Ishikawa (cell line): ENCODE measurements around the gene CTSD.

ENCODE experiments used
- CEBPB ChIP-seq: IDR thresholded peaks from 2 replicates; pipeline ENCODE4 v1.6.1; 2012
- EGR1 ChIP-seq: IDR thresholded peaks from 2 replicates; pipeline ENCODE4 v1.6.1; 2012
- EP300 ChIP-seq: IDR thresholded peaks from 2 replicates; pipeline ENCODE4 v1.6.1; 2012; ENCODE audit warnings: borderline replicate concordance
- FOXM1 ChIP-seq: IDR thresholded peaks from 2 replicates; pipeline ENCODE4 v1.6.1; 2012; ENCODE audit warnings: low read depth, borderline replicate concordance
- MAX ChIP-seq: IDR thresholded peaks from 2 replicates; pipeline ENCODE4 v1.6.1; 2012
- NFIC ChIP-seq: IDR thresholded peaks from 2 replicates; pipeline ENCODE4 v1.6.1; 2012
- RAD21 ChIP-seq: IDR thresholded peaks from 2 replicates; pipeline ENCODE4 v1.6.1; 2012; ENCODE audit warnings: low read depth
- REST ChIP-seq: IDR thresholded peaks from 2 replicates; pipeline ENCODE4 v1.6.1; 2012; ENCODE audit warnings: low read depth, mild to moderate bottlenecking
- TAF1 ChIP-seq: IDR thresholded peaks from 2 replicates; pipeline ENCODE4 v1.6.1; 2012; ENCODE audit warnings: low read depth, mild to moderate bottlenecking
- TCF12 ChIP-seq: IDR thresholded peaks from 2 replicates; pipeline ENCODE4 v1.6.1; 2012; ENCODE audit warnings: low read depth
- TEAD4 ChIP-seq: IDR thresholded peaks from 2 replicates; pipeline ENCODE4 v1.6.1; 2012
- YY1 ChIP-seq: IDR thresholded peaks from 2 replicates; pipeline ENCODE4 v1.6.1; 2012; ENCODE audit warnings: low read depth
- ZBTB7A ChIP-seq: IDR thresholded peaks from 2 replicates; pipeline ENCODE4 v1.6.1; 2012; ENCODE audit warnings: low read depth

The CTSD gene

GRCh38 chr11:1706634-1707400 lies 56.9 kb downstream of the CTSD start:
- no peak for TF ChIP-seq TAF1
- peak; percentile 35; the same call in 1 of the 2 replicates for TF ChIP-seq RAD21

- TF ChIP-seq TEAD4 (no peak), YY1 (no peak), REST (no peak), EGR1 (no peak), ZBTB7A (no peak), RAD21 (no peak)
Measured at GRCh38 chr11:1705126-1706052, 58.3 kb downstream of the CTSD start.

- TF ChIP-seq NFIC, result no peak
- TF ChIP-seq FOXM1, result no peak
- no peak for TF ChIP-seq RAD21
- no peak for TF ChIP-seq MAX
- no peak for TF ChIP-seq YY1
- TF ChIP-seq TCF12, result no peak
- no peak for TF ChIP-seq CEBPB
- no peak for TF ChIP-seq EP300
- no peak for TF ChIP-seq REST
- TF ChIP-seq TEAD4, result no peak
Measured at GRCh38 chr11:1703146-1703545, 60.6 kb downstream of the CTSD start.
